K562 (cell line): Measurements from ENCODE around the gene PAQR6.

Experiments used
- ATF2 ChIP-seq: sonication (generic); formaldehyde crosslinking; IDR thresholded peaks from 2 replicates; pipeline ENCODE4 v1.8.1; 2022; ENCODE audit warnings: missing genetic modification reagents
- BRCA1 ChIP-seq, 2 experiments: fragments of 450-650 bp in 1 of 2; sonication (generic) in 1 of 2; formaldehyde crosslinking in 1 of 2; IDR thresholded peaks; 2 replicates each; pipeline versions ENCODE4 v1.5.0 to v1.6.1; 2017 to 2020; ENCODE audit warnings: mild to moderate bottlenecking in 1 of 2, missing genetic modification reagents in 1 of 2
- CEBPG ChIP-seq, 3 experiments: fragments of 200-800 bp in 1 of 3; sonication (Bioruptor generic) in 1 of 3; sonication (generic) in 1 of 3; formaldehyde crosslinking in 1 of 3; IDR thresholded peaks in 2 of 3; conservative IDR thresholded peaks in 1 of 3; 2 replicates each; pipeline versions ENCODE4 v1.6.1 to v1.8.0; 2016 to 2022; ENCODE audit warnings: missing compliant biosample characterization in 2 of 3, missing genetic modification characterization in 2 of 3, mild to moderate bottlenecking in 1 of 3, missing genetic modification reagents in 1 of 3
- CTCF ChIP-seq, 3 experiments: IDR thresholded peaks in 2 of 3; conservative IDR thresholded peaks in 1 of 3; 2 replicates each; pipeline ENCODE4 v1.5.1; 2011 to 2012; ENCODE audit warnings: low read length in 3 of 3, mild to moderate bottlenecking in 3 of 3, control low read depth in 2 of 3, improper control_type of control experiment in 1 of 3, inconsistent platforms in 1 of 3, low read depth in 1 of 3, mixed read lengths in 1 of 3, moderate library complexity in 1 of 3; ENCODE audit not compliant: insufficient read depth in 2 of 3
- ELF4 ChIP-seq: fragments of 450-650 bp; formaldehyde crosslinking; IDR thresholded peaks from 2 replicates; pipeline ENCODE4 v1.4.0; 2022; ENCODE audit warnings: missing genetic modification characterization
- FOS ChIP-seq: IDR thresholded peaks from 3 replicates; pipeline ENCODE4 v1.6.1; 2011; ENCODE audit not compliant: insufficient read length; ENCODE audit errors: extremely low read depth
- HCFC1 ChIP-seq: IDR thresholded peaks from 2 replicates; pipeline ENCODE4 v1.6.1; 2012; ENCODE audit warnings: low read depth, low read length, improper control_type of control experiment
- POLR2A ChIP-seq: fragments of 450-650 bp; conservative IDR thresholded peaks from 2 replicates; pipeline ENCODE4 v1.6.1; 2016
- PRDM10 ChIP-seq: fragments of 450-650 bp; IDR thresholded peaks from 2 replicates; pipeline ENCODE4 v1.6.1; 2018; ENCODE audit not compliant: partially characterized antibody
- RAD21 ChIP-seq, 2 experiments: fragments of 250-450 bp in 1 of 2; fragments of 450-650 bp in 1 of 2; sonication (Bioruptor Pico) in 1 of 2; formaldehyde crosslinking in 1 of 2; IDR thresholded peaks in 1 of 2; conservative IDR thresholded peaks in 1 of 2; 2 replicates each; pipeline versions ENCODE4 v1.4.0 to v1.8.0; 2020 to 2022; ENCODE audit warnings: mild to moderate bottlenecking in 2 of 2, moderate library complexity in 1 of 2
- SOX6 ChIP-seq: fragments of 450-650 bp; IDR thresholded peaks from 2 replicates; pipeline ENCODE4 v1.6.1; 2014; ENCODE audit warnings: mild to moderate bottlenecking
- STAT5A ChIP-seq: IDR thresholded peaks from 2 replicates; pipeline ENCODE4 v1.6.1; 2012; ENCODE audit warnings: low read length, inconsistent platforms, borderline replicate concordance
- ZBTB33 ChIP-seq: sonication (generic); formaldehyde crosslinking; IDR thresholded peaks from 2 replicates; pipeline ENCODE4 v1.8.1; 2023; ENCODE audit warnings: mild to moderate bottlenecking, missing genetic modification reagents
- ZNF316 ChIP-seq: fragments of 450-650 bp; IDR thresholded peaks from 2 replicates; pipeline ENCODE4 v1.6.1; 2016

- no peak for TF ChIP-seq PRDM10
- TF ChIP-seq HCFC1, result no peak
- no peak for TF ChIP-seq ZNF316
- TF ChIP-seq RAD21 (CRISPR knock-in tag; conservative IDR thresholded peaks at IDR 0.05 in 1 of 2, IDR thresholded peaks at IDR 0.05 in 1 of 2), result no peak
- TF ChIP-seq STAT5A, result no peak
- no peak for TF ChIP-seq BRCA1 (IDR thresholded peaks at IDR 0.05)
- no peak for TF ChIP-seq BRCA1 (CRISPR knock-in tag; IDR thresholded peaks at IDR 0.05)
- TF ChIP-seq ELF4, result no peak
- no peak for TF ChIP-seq ATF2
- no peak for TF ChIP-seq SOX6
- no peak for TF ChIP-seq FOS
- no peak for TF ChIP-seq CEBPG (CRISPR knock-in tag; IDR thresholded peaks at IDR 0.05)
- TF ChIP-seq CEBPG (tag; conservative IDR thresholded peaks at IDR 0.05 in 1 of 2, IDR thresholded peaks at IDR 0.05 in 1 of 2), result no peak
- no peak for TF ChIP-seq CTCF (IDR thresholded peaks at IDR 0.05 in 2 of 3, conservative IDR thresholded peaks at IDR 0.05 in 1 of 3; ENCODE audit: insufficient read depth in 2 of 3, low read depth in 1 of 3, low read length in 3 of 3)
- no peak for TF ChIP-seq POLR2A
- TF ChIP-seq ZBTB33, result no peak
These were observed 47.8 kb downstream of the PAQR6 start for GRCh38 chr1:156200044-156200443.
